GM12891 (cell line): ENCODE data around the gene FHDC1.

ENCODE experiments used
- DNase-seq: peaks from one replicate; pipeline ENCODE4 v3.0.0; 2011; ENCODE audit warnings: low spot score; ENCODE audit not compliant: insufficient read length
- FAIRE-seq: peaks from 2 replicates; lab custom pipeline; 2011; peaks lifted over from hg19 to GRCh38; lab: Jason Lieb, UNC
- PAX5 ChIP-seq: IDR thresholded peaks from 2 replicates; pipeline ENCODE4 v1.6.1; 2011; ENCODE audit warnings: low read length, moderate library complexity, mild to moderate bottlenecking; ENCODE audit not compliant: insufficient read depth, severe bottlenecking
- POLR2A ChIP-seq: IDR thresholded peaks from 2 replicates; pipeline ENCODE4 v1.6.1; 2011; ENCODE audit warnings: low read depth, low read length, control low read depth
- POLR2AphosphoS5 ChIP-seq: IDR thresholded peaks from 2 replicates; pipeline ENCODE4 v1.6.1; 2011; ENCODE audit warnings: low read depth, low read length, control low read depth
- POU2F2 ChIP-seq: IDR thresholded peaks from 2 replicates; pipeline ENCODE4 v1.6.1; 2011; ENCODE audit warnings: low read depth, mild to moderate bottlenecking, control low read depth, low read length, moderate library complexity
- SPI1 ChIP-seq: IDR thresholded peaks from 2 replicates; pipeline ENCODE4 v1.6.1; 2011; ENCODE audit warnings: low read depth, low read length, control low read depth
- TAF1 ChIP-seq: IDR thresholded peaks from 2 replicates; pipeline ENCODE4 v1.6.1; 2011; ENCODE audit warnings: low read depth, low read length, control low read depth

The FHDC1 gene

GRCh38 chr4:152990471-152991131 lies 54.5 kb downstream of the FHDC1 start:
- no peak for DNase-seq
- FAIRE-seq: no peak
- TF ChIP-seq POLR2AphosphoS5 (no peak), TAF1 (no peak), SPI1 (no peak)

- no peak for TF ChIP-seq POLR2AphosphoS5
- TF ChIP-seq TAF1: no peak
- TF ChIP-seq POU2F2: no peak
- no peak for TF ChIP-seq PAX5
- TF ChIP-seq POLR2A: no peak
- no peak for TF ChIP-seq SPI1
- FAIRE-seq (no peak), DNase-seq (no peak)
These were observed 55.3 kb downstream of the FHDC1 start for GRCh38 chr4:152991398-152991797.

GRCh38 chr4:152992027-152992426 lies 55.9 kb downstream of the FHDC1 start:
- FAIRE-seq: no peak

GRCh38 chr4:152992466-152992865 lies 56.3 kb downstream of the FHDC1 start:
- DNase-seq (no peak), FAIRE-seq (no peak)
- no peak for TF ChIP-seq PAX5
- TF ChIP-seq POU2F2: no peak
- TF ChIP-seq POLR2A: no peak
- TF ChIP-seq SPI1: no peak
- no peak for TF ChIP-seq POLR2AphosphoS5
- TF ChIP-seq TAF1: no peak

More at GRCh38 chr4:152992027-152992426, 55.9 kb downstream of the FHDC1 start:
- TF ChIP-seq POLR2AphosphoS5: no peak
- no peak for TF ChIP-seq TAF1
- no peak for TF ChIP-seq PAX5
- no peak for TF ChIP-seq POU2F2
- no peak for DNase-seq

DNA sequence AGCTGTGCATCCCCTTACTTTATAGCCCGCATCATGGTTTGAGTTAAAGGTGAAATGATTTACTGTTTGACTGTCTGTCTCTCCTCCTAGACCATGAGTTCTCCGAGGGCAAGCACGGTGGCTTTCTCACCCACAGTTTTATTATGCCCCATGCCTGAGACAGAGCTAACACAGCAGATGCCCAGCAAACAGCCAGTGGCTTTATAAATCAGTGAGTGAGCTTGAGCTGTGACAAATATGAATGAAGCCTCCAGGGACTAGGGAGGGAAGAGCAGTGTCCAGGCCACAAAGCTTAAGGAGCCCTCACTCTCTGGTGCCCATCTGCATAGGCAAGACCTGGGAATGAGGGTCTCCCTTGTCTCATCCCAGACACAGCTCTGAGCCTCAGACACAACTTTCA lies 57.9 kb downstream of the FHDC1 start:
- TF ChIP-seq POU2F2: no peak
- no peak for TF ChIP-seq POLR2AphosphoS5
- no peak for TF ChIP-seq SPI1
- TF ChIP-seq PAX5: no peak
- no peak for TF ChIP-seq TAF1
- TF ChIP-seq POLR2A: no peak
- FAIRE-seq: no peak
- DNase-seq: no peak

DNA sequence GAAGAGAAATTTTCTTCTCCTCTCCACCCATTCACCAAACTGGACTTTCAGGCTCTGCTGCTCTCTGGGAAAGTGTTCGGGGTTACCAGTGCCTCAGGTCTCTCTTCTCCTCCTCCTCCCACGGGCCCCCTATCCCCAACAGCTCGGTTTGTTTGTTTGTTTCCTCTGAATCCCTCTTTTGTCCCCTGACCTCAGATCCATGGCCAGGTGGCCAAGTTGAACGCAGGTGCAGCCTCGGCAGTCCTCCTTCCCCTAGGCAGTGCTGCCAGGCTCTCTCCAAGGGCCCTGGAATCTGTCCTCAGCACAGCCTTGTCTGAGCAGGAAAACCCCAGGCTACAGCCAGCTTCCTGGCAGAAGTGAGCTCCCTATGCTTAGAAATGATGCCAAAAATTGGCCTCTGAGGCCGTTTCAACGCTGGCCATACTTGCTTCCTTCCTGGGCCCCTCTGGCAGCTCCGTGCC lies 60.0 kb downstream of the FHDC1 start:
- FAIRE-seq (no peak), DNase-seq (no peak)
- TF ChIP-seq POLR2AphosphoS5 (no peak), POU2F2 (no peak), SPI1 (no peak), TAF1 (no peak), PAX5 (no peak), POLR2A (no peak)

- TF ChIP-seq PAX5 (no peak), POLR2AphosphoS5 (no peak), POLR2A (no peak), SPI1 (no peak), POU2F2 (no peak), TAF1 (no peak)
- no peak for DNase-seq
- no peak for FAIRE-seq
These were observed 60.5 kb downstream of the FHDC1 start for GRCh38 chr4:152996672-152997071.

- FAIRE-seq (no peak), DNase-seq (no peak)
- TF ChIP-seq POLR2A: no peak
These were observed 61.2 kb downstream of the FHDC1 start for GRCh38 chr4:152997288-152997687.

DNA sequence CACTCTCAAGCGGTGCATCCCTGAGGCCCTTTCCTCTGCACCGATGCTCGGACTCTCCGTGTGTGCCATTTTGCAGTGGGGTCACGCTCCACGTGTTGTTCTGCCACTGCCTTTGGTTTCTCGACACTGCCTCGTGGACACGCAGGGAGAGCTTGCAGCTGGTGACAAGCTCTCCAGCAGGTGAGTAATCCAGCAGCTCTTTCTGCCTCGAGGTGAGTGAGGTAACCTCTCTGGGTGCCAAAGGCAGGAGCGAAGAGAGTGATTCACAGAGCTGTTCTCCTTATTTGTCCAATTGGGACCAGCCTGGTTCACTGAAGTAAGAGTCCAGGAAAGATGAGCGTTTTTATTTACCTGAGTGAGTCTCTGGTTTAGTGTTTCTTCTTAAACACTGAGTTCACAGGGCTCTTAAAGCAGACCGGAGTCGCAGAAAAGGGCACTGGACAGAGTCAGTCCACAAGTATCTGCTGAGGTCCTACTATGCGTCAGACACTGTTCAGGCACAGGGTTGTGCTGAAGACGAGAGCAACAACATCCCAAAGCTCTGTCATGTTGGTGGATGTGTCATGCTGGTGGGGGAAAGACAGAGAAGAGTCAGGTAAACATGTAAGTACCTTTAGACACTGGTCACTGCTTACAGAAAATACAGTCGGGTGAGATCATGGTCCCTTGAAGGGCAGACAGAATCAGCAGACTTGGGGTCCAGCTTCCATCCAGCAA lies 61.8 kb downstream of the FHDC1 start:
- DNase-seq (no peak), FAIRE-seq (no peak)
- TF ChIP-seq SPI1 (no peak), PAX5 (no peak), POLR2AphosphoS5 (no peak), POLR2A (no peak), POU2F2 (no peak), TAF1 (no peak)
